ENCODE data around the gene SPSB3.

DNA sequence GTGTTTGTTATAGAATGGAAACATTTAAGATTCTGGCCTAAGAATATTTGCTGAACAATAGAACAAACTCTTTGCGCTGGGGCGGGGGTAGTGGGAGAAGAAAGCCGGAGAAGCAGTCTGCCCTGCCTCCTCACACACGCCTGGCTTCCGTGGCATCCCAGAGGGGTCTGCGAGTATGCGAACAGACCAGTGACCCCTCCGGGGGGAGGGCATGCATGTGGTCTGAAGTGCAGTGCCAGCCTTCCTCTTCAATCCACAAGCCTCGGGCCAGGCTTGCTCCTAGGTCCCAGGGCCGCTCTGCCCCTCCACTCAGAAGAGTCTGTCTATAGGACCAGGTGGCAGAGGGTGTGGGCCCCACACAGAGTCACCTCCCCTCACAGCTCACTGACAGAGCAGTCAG, 25.3 kb upstream of the SPSB3 start:
- TF ChIP-seq POLR2A (IDR thresholded peaks at IDR 0.05; ENCODE audit: low read depth, low read length): no peak
- no peak for TF ChIP-seq FOS (IDR thresholded peaks at IDR 0.05; ENCODE audit: low read depth, low read length)
- TF ChIP-seq, protein P1, sequence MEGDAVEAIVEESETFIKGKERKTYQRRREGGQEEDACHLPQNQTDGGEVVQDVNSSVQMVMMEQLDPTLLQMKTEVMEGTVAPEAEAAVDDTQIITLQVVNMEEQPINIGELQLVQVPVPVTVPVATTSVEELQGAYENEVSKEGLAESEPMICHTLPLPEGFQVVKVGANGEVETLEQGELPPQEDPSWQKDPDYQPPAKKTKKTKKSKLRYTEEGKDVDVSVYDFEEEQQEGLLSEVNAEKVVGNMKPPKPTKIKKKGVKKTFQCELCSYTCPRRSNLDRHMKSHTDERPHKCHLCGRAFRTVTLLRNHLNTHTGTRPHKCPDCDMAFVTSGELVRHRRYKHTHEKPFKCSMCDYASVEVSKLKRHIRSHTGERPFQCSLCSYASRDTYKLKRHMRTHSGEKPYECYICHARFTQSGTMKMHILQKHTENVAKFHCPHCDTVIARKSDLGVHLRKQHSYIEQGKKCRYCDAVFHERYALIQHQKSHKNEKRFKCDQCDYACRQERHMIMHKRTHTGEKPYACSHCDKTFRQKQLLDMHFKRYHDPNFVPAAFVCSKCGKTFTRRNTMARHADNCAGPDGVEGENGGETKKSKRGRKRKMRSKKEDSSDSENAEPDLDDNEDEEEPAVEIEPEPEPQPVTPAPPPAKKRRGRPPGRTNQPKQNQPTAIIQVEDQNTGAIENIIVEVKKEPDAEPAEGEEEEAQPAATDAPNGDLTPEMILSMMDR (conservative IDR thresholded peaks at IDR 0.05; ENCODE audit: low read depth, low read length): no peak
- no peak for TF ChIP-seq BHLHE40 (IDR thresholded peaks at IDR 0.05; ENCODE audit: low read depth, low read length)

Data from IMR-90 (cell line).